ENCODE measurements around the gene ANO1.

DNA sequence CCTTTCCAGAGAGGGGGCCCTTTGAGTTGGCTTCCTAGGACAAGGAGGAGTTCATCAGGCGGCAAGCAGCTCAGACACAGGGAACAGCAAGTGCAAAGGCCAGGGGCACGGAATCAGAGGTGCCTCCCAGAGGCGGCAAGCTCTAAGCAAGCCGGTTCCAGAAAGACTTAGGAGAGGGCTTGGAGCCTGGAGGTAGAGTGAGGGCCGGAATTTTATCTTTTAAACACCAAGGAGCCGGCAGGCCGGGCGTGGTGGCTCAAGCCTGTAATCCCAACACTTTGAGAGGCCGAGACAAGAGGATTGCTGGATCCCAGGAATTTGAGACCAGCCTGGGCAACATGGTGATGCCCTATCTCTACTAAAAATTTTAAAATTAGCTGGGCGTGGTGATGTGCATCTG is 151.6 kb downstream of the ANO1 start:
- TF ChIP-seq CTCF (IDR thresholded peaks at IDR 0.05) (no peak), POLR2A (IDR thresholded peaks at IDR 0.05) (no peak)
